HG03139 (cell line): ENCODE results near the gene PPP1R1A.

Experiments
- ATAC-seq: cut with Tn5 transposase; IDR thresholded peaks from one replicate; pipeline ENCODE4 v1.9.1; 2021; ENCODE audit not compliant: unreplicated experiment

The PPP1R1A gene, protein sequence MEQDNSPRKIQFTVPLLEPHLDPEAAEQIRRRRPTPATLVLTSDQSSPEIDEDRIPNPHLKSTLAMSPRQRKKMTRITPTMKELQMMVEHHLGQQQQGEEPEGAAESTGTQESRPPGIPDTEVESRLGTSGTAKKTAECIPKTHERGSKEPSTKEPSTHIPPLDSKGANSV

GRCh38 chr12:54588110-54588889 is at the start of gene PPP1R1A:
Gene PPP1R1A (minus strand): TSS chr12:54588659. CDS start chr12:54588488, 171 bp downstream.
- no peak for ATAC-seq

GRCh38 chr12:54634795-54635194 is 46.3 kb upstream of the PPP1R1A start, which contains the start of gene LACRT:
Gene LACRT (minus strand): TSS chr12:54634895. CDS start chr12:54634841, 54 bp downstream.
- ATAC-seq, result no peak

- no peak for ATAC-seq
Observed at GRCh38 chr12:54631988-54632728, 43.7 kb upstream of the PPP1R1A start.

GRCh38 chr12:54631551-54631950 is 43.1 kb upstream of the PPP1R1A start:
- ATAC-seq, result no peak

- ATAC-seq, result no peak
Observed at GRCh38 chr12:54629925-54630324, 41.5 kb upstream of the PPP1R1A start.

- ATAC-seq, result no peak
Observed at GRCh38 chr12:54628186-54628846, 39.9 kb upstream of the PPP1R1A start.

GRCh38 chr12:54627304-54627703 is 38.8 kb upstream of the PPP1R1A start:
- ATAC-seq, result no peak

- ATAC-seq, result no peak
Observed at GRCh38 chr12:54625598-54625997, 37.1 kb upstream of the PPP1R1A start.

- ATAC-seq, result no peak
Observed at GRCh38 chr12:54624315-54625279, 36.1 kb upstream of the PPP1R1A start.

DNA sequence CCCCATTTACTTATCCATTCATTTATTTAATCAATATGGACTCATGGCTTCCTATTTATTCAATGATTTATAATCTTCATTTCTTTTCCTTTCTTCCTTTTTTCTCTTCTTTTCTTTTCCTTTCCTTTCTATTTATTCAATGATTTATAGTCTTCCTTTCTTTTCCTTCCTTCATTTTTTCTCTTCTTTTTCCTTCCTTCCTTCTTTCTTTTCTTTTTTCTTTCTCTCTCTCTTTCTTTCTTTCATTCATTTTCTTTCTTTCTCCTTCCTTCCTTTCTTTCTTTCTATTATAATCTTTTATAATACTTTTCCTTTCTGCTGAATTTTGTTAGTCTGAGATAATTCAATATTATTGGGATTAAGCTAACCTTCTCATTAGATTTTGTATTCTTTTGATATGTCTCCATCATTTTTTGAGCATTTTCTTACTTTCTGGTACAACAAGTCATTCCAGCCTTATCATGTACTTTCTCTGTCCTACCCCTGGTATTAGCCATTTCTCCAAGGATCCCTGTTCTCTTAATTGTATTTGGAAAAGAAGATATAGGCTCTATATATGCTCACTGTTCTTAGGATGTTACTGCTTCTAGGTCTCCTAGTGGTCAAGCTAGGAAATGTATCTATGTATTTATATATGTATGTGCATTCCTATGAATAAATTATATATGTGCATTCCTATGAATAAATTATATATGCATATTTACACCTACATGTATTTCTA is 34.2 kb upstream of the PPP1R1A start:
- ATAC-seq, result no peak

DNA sequence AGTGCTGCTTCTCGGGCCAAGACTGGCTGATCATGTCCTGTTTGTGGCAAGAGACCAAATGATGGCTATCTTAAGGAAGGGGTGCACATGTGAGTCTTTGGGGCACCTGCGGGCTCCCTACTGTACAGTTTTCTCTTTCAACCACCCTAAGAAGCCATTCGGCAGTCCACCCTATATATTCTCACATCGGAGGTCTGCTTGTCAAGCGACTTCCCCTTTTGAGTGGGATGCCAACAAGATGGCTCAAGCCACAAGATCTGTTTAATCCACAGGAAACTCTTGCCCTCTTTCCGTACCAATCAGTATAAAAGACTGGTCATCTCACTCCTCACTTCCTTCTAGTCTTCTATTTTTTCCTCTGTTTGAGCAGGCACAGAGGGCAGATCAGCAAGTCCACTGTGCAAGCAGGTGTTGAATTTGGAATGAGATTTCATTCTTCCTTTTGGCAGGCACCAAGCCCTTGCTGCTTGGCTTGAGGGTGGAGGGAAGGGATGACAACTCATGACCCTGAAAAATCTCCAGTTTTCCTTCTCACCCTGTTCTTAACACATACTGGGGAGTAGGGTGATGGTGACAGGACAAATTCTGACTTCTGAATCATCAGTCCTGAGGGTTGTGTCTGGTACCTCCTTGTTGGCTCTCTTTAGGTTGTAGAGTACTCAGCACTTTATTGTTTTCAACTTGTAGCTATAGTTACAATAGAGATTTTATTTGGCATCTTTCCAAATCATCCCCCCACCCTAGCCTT is 28.6 kb upstream of the PPP1R1A start:
- no peak for ATAC-seq

DNA sequence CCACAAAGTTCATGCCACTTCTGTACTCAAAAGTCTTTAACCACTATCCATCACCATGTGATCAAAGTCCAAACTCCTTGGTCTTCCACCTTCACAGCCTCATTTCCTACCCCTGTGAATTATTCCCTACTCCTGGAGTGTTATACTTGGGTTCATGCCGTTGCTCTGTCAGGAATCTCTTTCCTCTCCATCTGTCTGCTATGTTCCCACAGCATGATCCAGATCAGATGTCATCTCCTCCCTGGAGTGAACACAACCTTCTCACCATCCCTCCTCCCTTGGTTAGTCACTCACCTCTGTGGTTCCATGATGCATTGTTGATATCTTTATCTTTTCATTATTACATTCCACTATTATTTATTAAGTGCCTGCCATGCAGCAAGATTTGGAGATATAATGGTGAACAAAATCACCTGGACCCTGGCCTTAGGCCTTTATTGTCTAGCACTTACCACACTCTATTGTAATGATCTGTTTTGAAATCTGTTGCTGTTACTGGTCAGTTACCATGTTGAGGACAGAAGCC is 23.8 kb upstream of the PPP1R1A start:
- no peak for ATAC-seq

DNA sequence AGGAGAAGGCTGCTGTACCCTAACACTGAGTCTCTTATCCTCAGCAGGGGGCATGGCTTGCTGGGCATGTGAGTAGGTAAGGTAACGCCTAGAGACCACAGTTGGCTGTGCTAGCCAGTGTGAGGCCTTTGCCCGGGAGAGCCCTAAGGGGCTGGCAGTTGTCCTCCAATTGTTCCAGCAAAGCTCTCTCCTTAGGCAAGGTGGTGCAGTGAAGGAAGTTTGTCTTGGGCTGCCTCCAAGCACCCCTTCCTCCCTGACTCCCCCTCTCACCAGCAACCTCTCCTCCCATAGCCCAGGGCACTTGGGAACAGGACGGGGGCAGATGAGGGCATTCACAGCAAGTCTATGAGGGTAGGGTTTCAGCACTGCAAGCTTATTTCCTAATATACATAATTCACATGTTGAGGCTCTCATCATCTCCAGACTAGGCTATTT is 23.3 kb upstream of the PPP1R1A start:
- no peak for ATAC-seq

GRCh38 chr12:54608769-54609168 is 20.3 kb upstream of the PPP1R1A start:
- no peak for ATAC-seq

GRCh38 chr12:54608156-54608555 is 19.7 kb upstream of the PPP1R1A start:
- no peak for ATAC-seq

DNA sequence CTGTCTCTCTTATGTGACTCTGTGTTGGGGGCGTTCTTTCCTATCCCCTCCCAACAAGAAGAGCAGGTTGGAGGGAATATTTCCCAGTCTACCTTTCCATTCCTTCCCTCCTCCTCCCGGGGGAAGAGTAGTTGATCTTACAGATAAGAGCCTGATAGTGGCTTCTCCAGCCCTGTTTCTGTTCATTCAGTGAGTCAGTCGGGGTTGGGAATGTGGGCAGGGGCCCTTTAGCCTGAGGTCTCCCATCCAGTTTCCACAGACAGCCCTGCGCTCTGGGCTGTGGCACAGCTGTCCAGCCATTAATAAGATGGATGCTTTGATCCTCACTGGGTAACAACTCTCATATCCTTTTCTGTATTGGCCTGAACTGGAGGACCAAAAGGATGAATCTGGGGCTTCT is 18.1 kb upstream of the PPP1R1A start:
- no peak for ATAC-seq

- no peak for ATAC-seq
Observed at GRCh38 chr12:54605138-54605970, 16.9 kb upstream of the PPP1R1A start.

DNA sequence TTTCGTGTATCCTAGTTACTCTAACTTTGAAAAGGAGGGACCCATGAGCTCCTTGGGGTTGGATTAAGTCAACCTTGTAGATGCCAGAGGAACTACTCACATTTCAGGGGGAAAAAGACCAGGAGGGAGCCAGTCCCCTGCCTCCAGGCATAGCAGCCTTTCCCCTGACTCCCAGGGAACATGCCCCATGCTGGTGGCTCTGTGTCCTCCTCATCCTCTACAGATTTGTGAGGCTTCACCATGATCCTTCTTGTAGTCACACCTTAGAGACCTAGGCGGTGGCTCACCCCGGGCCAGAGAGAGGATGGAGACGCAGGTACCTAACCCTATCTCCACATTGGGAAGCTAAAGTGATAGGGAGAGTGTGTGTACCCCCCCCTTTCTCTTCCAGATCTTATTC is 16.0 kb upstream of the PPP1R1A start:
- no peak for ATAC-seq
